Measurements from ENCODE around the gene SREBF2.
"Not testable (repeated sequence)": the region's sequence is repeated elsewhere in the genome, so short reads cannot be mapped to it uniquely, and the experiment has no call there.

Gene SREBF2

GRCh38 chr22:41946629-41947423 is 113.9 kb downstream of the SREBF2 start, which contains the start of gene CENPM:
Gene CENPM (minus strand): TSS chr22:41947152. CDS start chr22:41947076, 76 bp downstream.
- Histone ChIP-seq H3K27ac (peak within 1 kb of the TSS; percentile 9 to 24), H3K27me3 (peaks cover 0 to 16% of the 10 kb centered on the region in 2 donors), H3K9me3 (no peaks in the 10 kb centered on the region), H3K4me1 (peaks cover 0 to 15% (median 11%) of the 10 kb centered on the region in 4 donors), H3K36me3 (no peaks in the 10 kb centered on the region), H3K4me3 (peak within 1 kb of the TSS; percentile 56 to 65)
- intact Hi-C loops (cut with DNase I; ENCODE audit: low total_unique reads), result loop anchor here (5.0 kb wide), 1 partner anchor 120 kb away; no protein-coding TSS in a partner anchor
- DNase-seq, result peak; percentile 86 to 92
- no peak for TF ChIP-seq CTCF (IDR thresholded peaks at IDR 0.05)

- Histone ChIP-seq H3K27ac (peak overlapping the region in 1 of 2 donors; percentile 24), H3K4me3 (peak overlapping the region; percentile 56 to 65), H3K27me3 (peaks cover 0 to 23% of the 10 kb centered on the region in 2 donors), H3K36me3 (no peaks in the 10 kb centered on the region), H3K9me3 (no peaks in the 10 kb centered on the region), H3K4me1 (peaks cover 0 to 15% (median 11%) of the 10 kb centered on the region in 4 donors)
- no peak for TF ChIP-seq CTCF (IDR thresholded peaks at IDR 0.05)
- DNase-seq, result no peak
- intact Hi-C loops (cut with DNase I; ENCODE audit: low total_unique reads), result loop anchor here (5.0 kb wide), 1 partner anchor 120 kb away; no protein-coding TSS in a partner anchor
Observed at GRCh38 chr22:41947424-41948080, 114.6 kb downstream of the SREBF2 start.

- intact Hi-C loops (cut with DNase I; ENCODE audit: low total_unique reads), result loop anchor here (5.0 kb wide), 1 partner anchor 121 kb away; no protein-coding TSS in a partner anchor
- Histone ChIP-seq H3K9me3 (no peaks in the 10 kb centered on the region), H3K27me3 (peaks cover 0 to 27% of the 10 kb centered on the region in 2 donors), H3K4me1 (peaks cover 0 to 15% (median 11%) of the 10 kb centered on the region in 4 donors), H3K36me3 (no peaks in the 10 kb centered on the region), H3K4me3 (no peak overlapping the region), H3K27ac (no peak overlapping the region)
- no peak for DNase-seq
- no peak for TF ChIP-seq CTCF (IDR thresholded peaks at IDR 0.05)
Observed at GRCh38 chr22:41948142-41948541, 115.2 kb downstream of the SREBF2 start.

- DNase-seq, H3K36me3 ChIP-seq, H3K9me3 ChIP-seq, H3K27ac ChIP-seq, H3K4me3 ChIP-seq: not testable (repeated sequence)
- Histone ChIP-seq H3K4me1 (peaks cover 0 to 15% (median 11%) of the 10 kb centered on the region in 4 donors), H3K27me3 (peaks cover 0 to 23% of the 10 kb centered on the region in 2 donors)
- intact Hi-C loops (cut with DNase I; ENCODE audit: low total_unique reads), result loop anchor here (5.0 kb wide), 1 partner anchor 122 kb away; no protein-coding TSS in a partner anchor
Observed at GRCh38 chr22:41948928-41949296, 116.0 kb downstream of the SREBF2 start.

GRCh38 chr22:41949297-41949965 is 116.5 kb downstream of the SREBF2 start:
- no peak overlapping the region for H3K27ac ChIP-seq
- H3K9me3 ChIP-seq, result no peaks in the 10 kb centered on the region
- peaks cover 0 to 23% of the 10 kb centered on the region in 2 donors for H3K27me3 ChIP-seq
- no peaks in the 10 kb centered on the region for H3K36me3 ChIP-seq
- DNase-seq, result no peak
- intact Hi-C loops (cut with DNase I; ENCODE audit: low total_unique reads), result loop anchor here (5.0 kb wide), 1 partner anchor 122 kb away; no protein-coding TSS in a partner anchor
- no peak for TF ChIP-seq CTCF (IDR thresholded peaks at IDR 0.05)
- H3K4me1 ChIP-seq, result peaks cover 0 to 15% (median 11%) of the 10 kb centered on the region in 4 donors
- H3K4me3 ChIP-seq, result no peak overlapping the region

Measured in tibial artery (tissue), 4 donors.